Trophoblast cell (in vitro differentiated cells and primary cell): ENCODE measurements around the gene APOBEC3C.

ENCODE experiments used
- DNase-seq, 2 donors: peaks; one replicate each; pipeline ENCODE4 v3.0.0-alpha.2; 2016
- H2AFZ ChIP-seq: 2 replicates; pipeline ENCODE4 v1.6.1; 2013; ENCODE audit warnings: low read length, moderate library complexity, mild to moderate bottlenecking; ENCODE audit not compliant: insufficient read depth, poor library complexity
- H2AK5ac ChIP-seq: 2 replicates; pipeline ENCODE4 v1.6.1; 2013; ENCODE audit warnings: mild to moderate bottlenecking, low read length
- H2BK120ac ChIP-seq: 2 replicates; pipeline ENCODE4 v1.6.1; 2013; ENCODE audit warnings: low read length, mild to moderate bottlenecking, moderate library complexity; ENCODE audit not compliant: insufficient read depth, poor library complexity
- H2BK12ac ChIP-seq: 2 replicates; pipeline ENCODE4 v1.6.1; 2013; ENCODE audit warnings: mild to moderate bottlenecking, low read length, moderate library complexity
- H2BK5ac ChIP-seq: 2 replicates; pipeline ENCODE4 v1.6.1; 2013; ENCODE audit warnings: low read length, low read depth, moderate library complexity, mild to moderate bottlenecking; ENCODE audit not compliant: poor library complexity
- H3K14ac ChIP-seq: 2 replicates; pipeline ENCODE4 v1.6.1; 2013; ENCODE audit warnings: mild to moderate bottlenecking, low read length
- H3K18ac ChIP-seq: 2 replicates; pipeline ENCODE4 v1.6.1; 2013; ENCODE audit warnings: mild to moderate bottlenecking, low read length
- H3K23ac ChIP-seq: 2 replicates; pipeline ENCODE4 v1.6.1; 2013; ENCODE audit warnings: low read length
- H3K27ac ChIP-seq: 2 replicates; pipeline ENCODE4 v1.5.1; 2013; ENCODE audit warnings: low read depth, mild to moderate bottlenecking, inconsistent platforms, low read length, moderate library complexity
- H3K27me3 ChIP-seq: 2 replicates; pipeline ENCODE4 v1.6.1; 2013; ENCODE audit warnings: inconsistent platforms, mild to moderate bottlenecking, low read length, moderate library complexity; ENCODE audit not compliant: insufficient read depth
- H3K36me3 ChIP-seq, 2 experiments: 1 replicate in 1 of 2; 2 replicates in 1 of 2; pipeline ENCODE4 v1.6.1; 2013; ENCODE audit warnings: low read length in 2 of 2, mild to moderate bottlenecking in 2 of 2, moderate library complexity in 1 of 2; ENCODE audit not compliant: insufficient read depth in 2 of 2, control insufficient read depth in 1 of 2
- H3K4ac ChIP-seq: 2 replicates; pipeline ENCODE4 v1.6.1; 2013; ENCODE audit warnings: low read depth, mild to moderate bottlenecking, low read length, moderate library complexity
- H3K4me1 ChIP-seq, 2 experiments: 1 replicate in 1 of 2; 2 replicates in 1 of 2; pipeline ENCODE4 v1.6.1; 2013; ENCODE audit warnings: low read length in 2 of 2, mild to moderate bottlenecking in 2 of 2, moderate library complexity in 1 of 2; ENCODE audit not compliant: insufficient read depth in 2 of 2, control insufficient read depth in 1 of 2
- H3K4me2 ChIP-seq: 2 replicates; pipeline ENCODE4 v1.6.1; 2013; ENCODE audit warnings: inconsistent platforms, mild to moderate bottlenecking, low read length, moderate library complexity
- H3K4me3 ChIP-seq: 2 replicates; pipeline ENCODE4 v1.5.1; 2013; ENCODE audit warnings: mild to moderate bottlenecking, low read depth, low read length, inconsistent platforms
- H3K79me1 ChIP-seq: one replicate; pipeline ENCODE4 v1.6.1; 2013; ENCODE audit warnings: low read length
- H3K79me2 ChIP-seq: 2 replicates; pipeline ENCODE4 v1.6.1; 2013; ENCODE audit warnings: low read length, mild to moderate bottlenecking; ENCODE audit not compliant: control insufficient read depth, insufficient read depth, poor library complexity
- H3K9ac ChIP-seq: 2 replicates; pipeline ENCODE4 v1.6.1; 2013; ENCODE audit warnings: mild to moderate bottlenecking, low read length
- H3K9me3 ChIP-seq: 2 replicates; pipeline ENCODE4 v1.6.1; 2013; ENCODE audit warnings: low read depth, mild to moderate bottlenecking, control low read depth, inconsistent platforms, low read length; ENCODE audit not compliant: insufficient read depth
- H4K12ac ChIP-seq: 2 replicates; pipeline ENCODE4 v1.6.1; 2013; ENCODE audit warnings: low read depth, mild to moderate bottlenecking, low read length, moderate library complexity
- H4K8ac ChIP-seq: 2 replicates; pipeline ENCODE4 v1.6.1; 2013; ENCODE audit warnings: low read depth, mild to moderate bottlenecking, low read length, moderate library complexity
- H4K91ac ChIP-seq: one replicate; pipeline ENCODE4 v1.6.1; 2013; ENCODE audit warnings: low read depth, mild to moderate bottlenecking, low read length, moderate library complexity
- WGBS: extraction: QIAGEN DNeasy Blood & Tissue Kit; methylation state at CpG from one replicate; pipeline ENCODE4 v1.1.7; 2013; ENCODE audit warnings: missing lambda C conversion rate; ENCODE audit not compliant: insufficient read length, insufficient coverage; ENCODE audit errors: extremely low coverage; 5-methylcytosine and 5-hydroxymethylcytosine counted together

APOBEC3C gene

GRCh38 chr22:38966380-38966702 lies 47.7 kb upstream of the APOBEC3C start:
- Histone ChIP-seq H3K79me2 (no peaks in the 10 kb centered on the region), H3K4ac (no peak overlapping the region), H3K27ac (no peak overlapping the region), H3K36me3 (no peaks in the 10 kb centered on the region), H3K4me2 (no peak overlapping the region), H3K23ac (no peak overlapping the region), H4K8ac (no peak overlapping the region), H3K9me3 (no peaks in the 10 kb centered on the region), H2BK5ac (no peak overlapping the region), H4K12ac (no peak overlapping the region), H2AFZ (no peak overlapping the region), H3K4me3 (no peak overlapping the region), H3K4me1 (no peaks in the 10 kb centered on the region), H3K14ac (no peak overlapping the region), H3K18ac (no peak overlapping the region), H2BK120ac (no peak overlapping the region), H2BK12ac (no peak overlapping the region), H4K91ac (no peak overlapping the region), H3K9ac (no peak overlapping the region), H3K27me3 (no peaks in the 10 kb centered on the region), H3K79me1 (no peaks in the 10 kb centered on the region), H2AK5ac (no peak overlapping the region)
- DNase-seq: no peak
- WGBS: no CpG with 5 or more reads among the region's 5 CpGs

- Histone ChIP-seq H3K79me1 (no peaks in the 10 kb centered on the region), H4K8ac (no peak overlapping the region), H3K18ac (no peak overlapping the region), H3K9me3 (no peaks in the 10 kb centered on the region), H3K4me3 (no peak overlapping the region), H3K27me3 (no peaks in the 10 kb centered on the region), H3K4me2 (no peak overlapping the region), H2BK120ac (no peak overlapping the region), H3K36me3 (no peaks in the 10 kb centered on the region), H2AK5ac (no peak overlapping the region), H2BK5ac (no peak overlapping the region), H2AFZ (no peak overlapping the region), H4K91ac (no peak overlapping the region), H3K27ac (no peak overlapping the region), H3K23ac (no peak overlapping the region), H3K4ac (no peak overlapping the region), H2BK12ac (no peak overlapping the region), H3K79me2 (no peaks in the 10 kb centered on the region), H3K9ac (no peak overlapping the region), H3K14ac (no peak overlapping the region), H4K12ac (no peak overlapping the region), H3K4me1 (no peaks in the 10 kb centered on the region)
- no CpG with 5 or more reads among the region's 7 CpGs for WGBS
- DNase-seq: no peak
Measured at GRCh38 chr22:38966942-38967341, 47.1 kb upstream of the APOBEC3C start.

GRCh38 chr22:38967451-38968450 lies 46.3 kb upstream of the APOBEC3C start:
- no peak overlapping the region for H3K18ac ChIP-seq
- H2BK12ac ChIP-seq: no peak overlapping the region
- H4K8ac ChIP-seq: no peak overlapping the region
- H3K9ac ChIP-seq: no peak overlapping the region
- no peak overlapping the region for H2BK5ac ChIP-seq
- H3K4me1 ChIP-seq: no peaks in the 10 kb centered on the region
- peak; percentile 17 to 40 for DNase-seq
- H3K4me2 ChIP-seq: no peak overlapping the region
- H4K12ac ChIP-seq: no peak overlapping the region
- no peak overlapping the region for H3K4ac ChIP-seq
- H2BK120ac ChIP-seq: no peak overlapping the region
- H3K27ac ChIP-seq: no peak overlapping the region
- H3K79me1 ChIP-seq: no peaks in the 10 kb centered on the region
- no peak overlapping the region for H3K14ac ChIP-seq
- H3K4me3 ChIP-seq: no peak overlapping the region
- no peaks in the 10 kb centered on the region for H3K27me3 ChIP-seq
- WGBS: no CpG with 5 or more reads among the region's 15 CpGs
- H3K9me3 ChIP-seq: no peaks in the 10 kb centered on the region
- H2AFZ ChIP-seq: no peak overlapping the region
- no peak overlapping the region for H2AK5ac ChIP-seq
- H3K79me2 ChIP-seq: no peaks in the 10 kb centered on the region
- H3K36me3 ChIP-seq: no peaks in the 10 kb centered on the region
- no peak overlapping the region for H3K23ac ChIP-seq
- H4K91ac ChIP-seq: no peak overlapping the region

- no peak overlapping the region for H3K4ac ChIP-seq
- H3K23ac ChIP-seq: no peak overlapping the region
- H3K27me3 ChIP-seq: no peaks in the 10 kb centered on the region
- DNase-seq: no peak
- H3K9me3 ChIP-seq: no peaks in the 10 kb centered on the region
- H4K12ac ChIP-seq: no peak overlapping the region
- H2AK5ac ChIP-seq: no peak overlapping the region
- no peak overlapping the region for H3K14ac ChIP-seq
- no peak overlapping the region for H3K4me2 ChIP-seq
- H2BK120ac ChIP-seq: no peak overlapping the region
- H4K8ac ChIP-seq: no peak overlapping the region
- H3K4me1 ChIP-seq: no peaks in the 10 kb centered on the region
- no peaks in the 10 kb centered on the region for H3K36me3 ChIP-seq
- no CpG with 5 or more reads among the region's 11 CpGs for WGBS
- no peak overlapping the region for H4K91ac ChIP-seq
- no peak overlapping the region for H3K4me3 ChIP-seq
- no peak overlapping the region for H3K9ac ChIP-seq
- no peak overlapping the region for H3K18ac ChIP-seq
- no peaks in the 10 kb centered on the region for H3K79me2 ChIP-seq
- no peak overlapping the region for H2AFZ ChIP-seq
- H3K79me1 ChIP-seq: no peaks in the 10 kb centered on the region
- no peak overlapping the region for H2BK12ac ChIP-seq
- H2BK5ac ChIP-seq: no peak overlapping the region
- no peak overlapping the region for H3K27ac ChIP-seq
Measured at GRCh38 chr22:38968801-38969200, 45.3 kb upstream of the APOBEC3C start.
